ENCODE results near the gene ZBTB16. TPM values are rescaled to one million over a fixed set of nuclear protein-coding genes. Genes with fewer than 3 reads are reported as not detected.

ZBTB16 gene
- polyA plus RNA-seq, 1 donor from 2014 or later: 0.45 TPM

DNA sequence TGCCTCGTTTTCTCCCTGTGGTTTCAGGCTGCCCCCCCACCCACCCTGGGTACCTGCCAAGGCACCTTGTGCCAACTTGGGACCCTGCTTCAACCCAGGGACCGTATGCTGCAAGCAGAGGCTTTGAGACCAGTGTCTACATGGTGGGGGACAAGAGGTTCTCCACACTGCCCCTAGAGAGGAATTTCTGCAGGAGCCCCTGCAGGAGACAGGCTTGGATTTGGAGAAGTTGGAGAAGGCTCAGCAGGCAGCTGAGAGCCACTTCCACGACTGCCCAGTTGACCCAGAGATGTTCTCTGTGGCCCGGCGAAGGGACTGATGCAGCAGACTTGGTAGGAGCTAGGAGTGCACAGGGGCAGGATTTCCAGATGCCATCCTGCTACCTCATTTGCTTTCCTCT lies 216.6 kb downstream of the ZBTB16 start:
- TF ChIP-seq EZH2 (IDR thresholded peaks at IDR 0.05; ENCODE audit: borderline replicate concordance, insufficient read depth, low read length, poor library complexity, severe bottlenecking) (no peak), EP300 (conservative IDR thresholded peaks at IDR 0.05; ENCODE audit: poor library complexity, severe bottlenecking) (no peak), RAD21 (conservative IDR thresholded peaks at IDR 0.05) (no peak), TAF1 (IDR thresholded peaks at IDR 0.05; ENCODE audit: low read depth) (no peak), SMC3 (conservative IDR thresholded peaks at IDR 0.05; ENCODE audit: poor library complexity) (no peak), MXI1 (conservative IDR thresholded peaks at IDR 0.05; ENCODE audit: poor library complexity, severe bottlenecking) (no peak)
- H3K9ac ChIP-seq (ENCODE audit: low read length): no peak overlapping the region
- H3K27ac ChIP-seq (ENCODE audit: low read length): no peak overlapping the region

DNA sequence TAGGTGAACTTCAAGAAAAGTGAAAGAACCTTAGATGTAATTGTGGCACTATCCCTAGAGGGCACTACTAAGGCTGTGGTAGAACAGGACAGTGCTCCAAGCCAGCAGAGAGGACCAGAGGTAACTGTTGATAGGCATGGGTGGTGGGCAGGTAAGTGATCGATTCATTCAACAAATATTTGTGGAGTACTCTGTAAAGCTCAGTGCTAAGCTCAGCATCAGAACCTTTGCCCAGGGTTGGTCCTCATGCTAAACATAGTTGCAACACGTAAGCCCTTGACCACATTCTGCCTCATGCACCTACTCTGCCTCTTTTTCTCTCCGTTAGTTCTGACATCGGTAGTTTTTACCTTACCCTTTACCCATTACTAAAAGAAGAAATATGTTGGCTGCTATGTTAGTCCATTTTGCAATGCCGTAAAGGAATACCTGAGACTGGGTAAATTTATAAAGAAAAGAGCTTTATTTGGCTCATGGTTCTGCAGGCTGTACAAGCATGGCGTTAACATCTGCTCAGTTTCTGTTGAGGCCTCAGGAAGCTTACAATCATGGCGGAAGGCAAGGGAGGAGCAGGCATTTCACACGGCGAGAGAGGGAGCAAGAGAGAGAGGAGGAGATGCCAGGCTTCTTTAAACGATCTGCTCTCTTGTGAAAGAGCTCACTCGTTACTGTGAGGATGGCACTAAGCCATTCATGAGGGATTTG lies 218.3 kb downstream of the ZBTB16 start:
- H3K4me2 ChIP-seq (ENCODE audit: low read length): no peak overlapping the region
- no peak overlapping the region for H3K9ac ChIP-seq (ENCODE audit: low read length)
- no peak overlapping the region for H3K4me3 ChIP-seq (ENCODE audit: low read length)
- TF ChIP-seq, protein P1, sequence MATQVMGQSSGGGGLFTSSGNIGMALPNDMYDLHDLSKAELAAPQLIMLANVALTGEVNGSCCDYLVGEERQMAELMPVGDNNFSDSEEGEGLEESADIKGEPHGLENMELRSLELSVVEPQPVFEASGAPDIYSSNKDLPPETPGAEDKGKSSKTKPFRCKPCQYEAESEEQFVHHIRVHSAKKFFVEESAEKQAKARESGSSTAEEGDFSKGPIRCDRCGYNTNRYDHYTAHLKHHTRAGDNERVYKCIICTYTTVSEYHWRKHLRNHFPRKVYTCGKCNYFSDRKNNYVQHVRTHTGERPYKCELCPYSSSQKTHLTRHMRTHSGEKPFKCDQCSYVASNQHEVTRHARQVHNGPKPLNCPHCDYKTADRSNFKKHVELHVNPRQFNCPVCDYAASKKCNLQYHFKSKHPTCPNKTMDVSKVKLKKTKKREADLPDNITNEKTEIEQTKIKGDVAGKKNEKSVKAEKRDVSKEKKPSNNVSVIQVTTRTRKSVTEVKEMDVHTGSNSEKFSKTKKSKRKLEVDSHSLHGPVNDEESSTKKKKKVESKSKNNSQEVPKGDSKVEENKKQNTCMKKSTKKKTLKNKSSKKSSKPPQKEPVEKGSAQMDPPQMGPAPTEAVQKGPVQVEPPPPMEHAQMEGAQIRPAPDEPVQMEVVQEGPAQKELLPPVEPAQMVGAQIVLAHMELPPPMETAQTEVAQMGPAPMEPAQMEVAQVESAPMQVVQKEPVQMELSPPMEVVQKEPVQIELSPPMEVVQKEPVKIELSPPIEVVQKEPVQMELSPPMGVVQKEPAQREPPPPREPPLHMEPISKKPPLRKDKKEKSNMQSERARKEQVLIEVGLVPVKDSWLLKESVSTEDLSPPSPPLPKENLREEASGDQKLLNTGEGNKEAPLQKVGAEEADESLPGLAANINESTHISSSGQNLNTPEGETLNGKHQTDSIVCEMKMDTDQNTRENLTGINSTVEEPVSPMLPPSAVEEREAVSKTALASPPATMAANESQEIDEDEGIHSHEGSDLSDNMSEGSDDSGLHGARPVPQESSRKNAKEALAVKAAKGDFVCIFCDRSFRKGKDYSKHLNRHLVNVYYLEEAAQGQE (IDR thresholded peaks at IDR 0.05; ENCODE audit: borderline replicate concordance): no peak
- H3K79me2 ChIP-seq (replicated peaks; ENCODE audit: insufficient read depth, low read length): no peaks in the 10 kb centered on the region
- H4K20me1 ChIP-seq (ENCODE audit: insufficient read depth): no peaks in the 10 kb centered on the region
- H3F3A ChIP-seq (ENCODE audit: insufficient read depth, low read length, poor library complexity, severe bottlenecking): no peaks in the 10 kb centered on the region
- H3K27me3 ChIP-seq (ENCODE audit: insufficient read depth, low read depth, low read length): no peaks in the 10 kb centered on the region
- no peaks in the 10 kb centered on the region for H3K36me3 ChIP-seq (ENCODE audit: insufficient read depth, low read length)
- H3K9me3 ChIP-seq (ENCODE audit: low read length): no peaks in the 10 kb centered on the region
- H3K9me2 ChIP-seq (ENCODE audit: insufficient read depth, low read length): no peaks in the 10 kb centered on the region
- no peak overlapping the region for H3K27ac ChIP-seq (ENCODE audit: low read length)
- H2AFZ ChIP-seq (ENCODE audit: low read depth, low read length): no peak overlapping the region

More for the DNA sequence above, 216.6 kb downstream of the ZBTB16 start:
- no peaks in the 10 kb centered on the region for H4K20me1 ChIP-seq (ENCODE audit: insufficient read depth)
- no peaks in the 10 kb centered on the region for H3K9me3 ChIP-seq (ENCODE audit: low read length)
- no peaks in the 10 kb centered on the region for H3K9me2 ChIP-seq (ENCODE audit: insufficient read depth, low read length)
- no peak overlapping the region for H3K4me2 ChIP-seq (ENCODE audit: low read length)
- H3K4me3 ChIP-seq (ENCODE audit: low read length): no peak overlapping the region
- no peaks in the 10 kb centered on the region for H3K79me2 ChIP-seq (replicated peaks; ENCODE audit: insufficient read depth, low read length)
- no peak overlapping the region for H2AFZ ChIP-seq (ENCODE audit: low read depth, low read length)
- H3K27me3 ChIP-seq (ENCODE audit: insufficient read depth, low read depth, low read length): no peaks in the 10 kb centered on the region
- H3K36me3 ChIP-seq (ENCODE audit: insufficient read depth, low read length): no peaks in the 10 kb centered on the region
- H3F3A ChIP-seq (ENCODE audit: insufficient read depth, low read length, poor library complexity, severe bottlenecking): no peaks in the 10 kb centered on the region

DNA sequence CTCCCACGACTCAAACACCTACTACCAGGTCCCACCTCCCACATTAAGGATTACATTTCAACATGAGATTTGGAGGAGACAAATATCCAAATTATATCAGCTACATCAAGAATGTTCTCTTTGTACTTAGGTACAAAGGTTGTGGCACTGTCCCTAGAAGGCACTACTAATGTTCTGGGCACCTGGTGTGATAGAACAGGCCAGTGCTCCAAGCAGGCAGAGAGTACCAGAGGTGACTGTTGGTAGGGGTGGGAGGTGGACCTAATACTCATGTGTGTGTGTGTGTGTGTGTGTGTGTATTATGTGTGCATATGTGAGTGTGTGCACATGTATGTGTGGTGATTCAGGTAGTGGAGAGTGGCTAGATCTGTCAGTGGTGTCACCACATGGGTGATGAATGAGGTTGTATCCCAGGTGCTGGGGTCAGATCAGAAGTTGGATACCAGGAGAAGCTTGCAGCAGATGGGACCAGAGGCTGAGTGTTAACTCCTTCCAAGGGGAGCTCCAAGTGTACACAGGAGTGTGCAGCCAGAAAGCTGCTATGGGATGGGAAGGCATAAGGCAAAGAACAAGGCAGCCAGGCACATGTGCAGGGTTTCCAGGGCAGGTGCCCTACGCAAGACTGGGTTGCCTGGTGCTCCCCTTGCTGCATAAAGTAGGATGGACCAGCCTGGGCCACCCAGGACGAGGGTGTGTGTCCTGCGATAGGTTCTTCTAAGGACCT lies 219.0 kb downstream of the ZBTB16 start:
- H3K9me2 ChIP-seq (ENCODE audit: insufficient read depth, low read length): no peaks in the 10 kb centered on the region
- no peaks in the 10 kb centered on the region for H3K9me3 ChIP-seq (ENCODE audit: low read length)
- no peaks in the 10 kb centered on the region for H3K36me3 ChIP-seq (ENCODE audit: insufficient read depth, low read length)
- no peak overlapping the region for H2AFZ ChIP-seq (ENCODE audit: low read depth, low read length)
- no peaks in the 10 kb centered on the region for H3K27me3 ChIP-seq (ENCODE audit: insufficient read depth, low read depth, low read length)
- H3K4me3 ChIP-seq (ENCODE audit: low read length): no peak overlapping the region
- H3K4me2 ChIP-seq (ENCODE audit: low read length): no peak overlapping the region
- no peaks in the 10 kb centered on the region for H3K79me2 ChIP-seq (replicated peaks; ENCODE audit: insufficient read depth, low read length)
- H3K9ac ChIP-seq (ENCODE audit: low read length): no peak overlapping the region
- H3F3A ChIP-seq (ENCODE audit: insufficient read depth, low read length, poor library complexity, severe bottlenecking): no peaks in the 10 kb centered on the region
- H3K27ac ChIP-seq (ENCODE audit: low read length): no peak overlapping the region
- TF ChIP-seq SMC3 (conservative IDR thresholded peaks at IDR 0.05; ENCODE audit: poor library complexity) (no peak), RAD21 (conservative IDR thresholded peaks at IDR 0.05) (no peak), POLR2AphosphoS5 (IDR thresholded peaks at IDR 0.05) (no peak), MXI1 (conservative IDR thresholded peaks at IDR 0.05; ENCODE audit: poor library complexity, severe bottlenecking) (no peak), EP300 (conservative IDR thresholded peaks at IDR 0.05; ENCODE audit: poor library complexity, severe bottlenecking) (no peak), TAF1 (IDR thresholded peaks at IDR 0.05; ENCODE audit: low read depth) (no peak), EZH2 (IDR thresholded peaks at IDR 0.05; ENCODE audit: borderline replicate concordance, insufficient read depth, low read length, poor library complexity, severe bottlenecking) (no peak)
- TF ChIP-seq, protein P2, sequence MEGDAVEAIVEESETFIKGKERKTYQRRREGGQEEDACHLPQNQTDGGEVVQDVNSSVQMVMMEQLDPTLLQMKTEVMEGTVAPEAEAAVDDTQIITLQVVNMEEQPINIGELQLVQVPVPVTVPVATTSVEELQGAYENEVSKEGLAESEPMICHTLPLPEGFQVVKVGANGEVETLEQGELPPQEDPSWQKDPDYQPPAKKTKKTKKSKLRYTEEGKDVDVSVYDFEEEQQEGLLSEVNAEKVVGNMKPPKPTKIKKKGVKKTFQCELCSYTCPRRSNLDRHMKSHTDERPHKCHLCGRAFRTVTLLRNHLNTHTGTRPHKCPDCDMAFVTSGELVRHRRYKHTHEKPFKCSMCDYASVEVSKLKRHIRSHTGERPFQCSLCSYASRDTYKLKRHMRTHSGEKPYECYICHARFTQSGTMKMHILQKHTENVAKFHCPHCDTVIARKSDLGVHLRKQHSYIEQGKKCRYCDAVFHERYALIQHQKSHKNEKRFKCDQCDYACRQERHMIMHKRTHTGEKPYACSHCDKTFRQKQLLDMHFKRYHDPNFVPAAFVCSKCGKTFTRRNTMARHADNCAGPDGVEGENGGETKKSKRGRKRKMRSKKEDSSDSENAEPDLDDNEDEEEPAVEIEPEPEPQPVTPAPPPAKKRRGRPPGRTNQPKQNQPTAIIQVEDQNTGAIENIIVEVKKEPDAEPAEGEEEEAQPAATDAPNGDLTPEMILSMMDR (IDR thresholded peaks at IDR 0.05; ENCODE audit: poor library complexity, severe bottlenecking): no peak
- TF ChIP-seq, protein P1 (IDR thresholded peaks at IDR 0.05; ENCODE audit: borderline replicate concordance): no peak
- no peaks in the 10 kb centered on the region for H4K20me1 ChIP-seq (ENCODE audit: insufficient read depth)
